ENCODE data around the gene KCNJ18.
"Not testable (repeated sequence)": the region's sequence is repeated elsewhere in the genome, so short reads cannot be mapped to it uniquely, and the experiment has no call there.

The KCNJ18 gene

DNA sequence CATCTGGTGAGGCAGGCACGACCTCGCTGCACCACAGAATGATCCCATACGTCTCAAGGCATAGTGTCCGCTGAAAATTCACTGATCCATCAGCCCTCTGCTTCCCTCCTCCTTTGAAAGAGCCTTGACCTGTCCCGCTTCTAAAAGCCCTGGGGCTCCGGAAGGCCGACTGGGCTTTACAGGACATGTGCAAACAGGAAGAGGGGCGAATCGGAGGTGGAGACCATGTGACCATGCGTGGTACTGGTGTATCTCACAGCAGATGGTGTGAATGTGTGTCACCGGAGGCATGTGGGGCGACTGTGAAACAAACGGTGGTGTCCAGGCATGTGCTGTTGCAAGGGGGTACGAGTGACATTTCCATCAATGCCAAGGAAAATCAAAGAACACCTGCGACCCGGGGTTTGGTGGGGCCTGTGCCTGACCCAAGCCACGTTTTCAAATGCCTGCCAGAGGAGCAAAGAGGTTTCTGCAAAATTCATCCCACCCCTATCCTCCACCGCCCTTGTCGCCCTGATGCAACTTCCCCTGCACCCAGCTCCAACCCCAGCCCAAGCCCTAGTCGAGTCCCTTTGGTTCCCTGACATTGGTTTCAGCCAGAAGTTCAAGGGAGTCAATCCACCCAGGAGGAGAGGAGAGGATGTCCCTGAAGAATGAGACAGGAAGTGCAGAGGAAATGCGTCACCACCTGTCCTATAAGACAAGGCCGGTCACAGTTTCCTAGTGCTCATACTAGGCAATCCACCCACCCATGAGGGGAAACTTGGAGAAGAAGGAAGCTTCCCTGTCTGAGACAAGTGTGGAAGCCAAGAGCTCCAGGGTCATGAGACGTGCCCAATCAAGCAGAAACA, 5.9 kb upstream of the KCNJ18 start:
- DNase-seq = no peak

DNA sequence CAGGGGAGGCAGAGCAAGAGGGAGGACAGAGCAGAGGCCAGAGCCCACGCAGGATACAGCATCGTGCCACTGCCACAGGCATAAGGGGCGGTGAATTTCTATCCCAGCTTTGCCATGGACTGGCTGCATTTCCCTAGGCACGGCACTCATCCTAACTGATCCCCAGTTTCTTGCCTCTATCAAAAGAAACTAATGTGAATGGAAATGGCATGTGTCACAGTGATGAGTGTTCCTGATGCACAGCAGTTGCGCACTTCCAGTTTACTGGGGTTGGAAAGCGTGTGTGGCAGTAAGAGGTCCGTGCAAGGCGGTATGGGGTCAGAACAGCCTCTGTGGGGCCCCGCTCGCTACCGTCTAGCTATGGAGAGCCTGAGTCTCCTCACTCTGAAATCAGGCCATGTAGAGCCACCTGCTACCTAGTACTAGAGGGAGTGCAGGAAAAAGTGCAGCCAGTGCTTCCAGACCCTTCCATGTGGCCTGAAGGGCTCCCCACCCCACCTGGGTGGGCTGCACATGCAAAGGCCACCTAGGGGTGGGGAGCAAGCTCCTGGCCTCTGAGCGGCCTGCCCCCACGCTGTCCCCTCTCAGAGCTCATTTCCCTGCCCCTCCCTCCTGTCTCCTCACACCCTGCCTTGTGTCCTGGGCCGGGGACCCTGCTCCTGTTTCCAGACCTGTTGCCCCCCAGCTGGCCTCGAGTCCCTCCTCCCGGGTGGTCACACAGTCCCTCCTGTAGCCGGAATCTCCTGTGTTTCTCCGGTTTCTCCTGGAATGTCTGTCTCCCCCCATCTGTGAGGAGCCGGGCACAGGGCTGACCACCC, 5.0 kb upstream of the KCNJ18 start:
- DNase-seq = no peak

DNA sequence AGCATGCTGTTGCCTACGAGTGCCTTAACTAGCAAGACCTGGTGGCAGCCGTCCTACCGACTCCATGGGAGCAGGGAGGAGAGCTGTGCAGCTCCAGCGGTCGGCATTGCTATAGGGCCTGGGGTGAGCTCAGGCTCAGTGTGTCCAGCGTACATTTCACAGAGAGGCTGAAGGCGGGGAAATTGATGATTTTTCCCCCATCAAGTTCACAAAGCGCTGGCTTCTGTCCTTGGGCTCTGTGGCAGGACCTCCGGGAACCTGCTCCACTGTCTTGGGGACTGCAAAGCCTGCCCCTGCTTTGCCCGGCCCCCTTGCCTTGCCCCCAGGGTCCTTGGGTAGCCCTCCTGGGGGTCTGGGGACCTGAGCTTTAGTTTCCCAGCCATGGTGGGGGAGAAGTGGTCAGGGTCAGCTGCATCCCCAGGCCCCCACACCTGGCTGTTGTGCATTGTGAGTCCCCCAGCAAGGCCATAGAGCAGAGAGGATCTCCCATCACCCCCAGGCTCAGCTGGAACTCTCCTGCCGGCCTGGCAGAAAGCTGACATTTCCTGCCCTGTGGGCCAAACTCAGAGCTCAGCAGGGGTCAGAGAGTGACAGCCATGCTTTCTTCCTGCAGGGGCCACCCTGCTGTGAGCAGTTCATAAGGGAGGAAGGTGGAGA, 3.9 kb upstream of the KCNJ18 start:
- DNase-seq = no peak

DNA sequence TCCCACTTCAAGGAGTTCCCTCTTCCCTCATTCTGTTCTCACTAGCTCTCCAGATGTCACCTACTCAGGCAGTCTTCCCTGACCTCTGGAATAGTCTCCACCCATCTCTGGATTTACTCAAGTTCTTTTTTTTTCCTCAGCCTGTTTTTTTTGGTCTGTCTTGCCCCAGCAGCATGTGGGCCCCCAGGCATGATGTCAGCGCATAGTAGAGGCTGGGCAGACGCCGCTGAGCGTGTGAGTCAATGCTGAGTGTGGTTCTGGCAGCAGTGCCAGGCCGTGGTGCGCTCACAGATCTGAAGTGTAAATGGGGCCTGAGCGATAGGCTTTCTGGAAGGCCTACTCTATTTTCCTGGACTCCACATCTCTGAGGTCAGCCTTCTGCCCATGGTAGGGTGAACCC, 2.7 kb upstream of the KCNJ18 start:
- peak in 2 of 14 donors; percentile 20 to 28 for DNase-seq

DNA sequence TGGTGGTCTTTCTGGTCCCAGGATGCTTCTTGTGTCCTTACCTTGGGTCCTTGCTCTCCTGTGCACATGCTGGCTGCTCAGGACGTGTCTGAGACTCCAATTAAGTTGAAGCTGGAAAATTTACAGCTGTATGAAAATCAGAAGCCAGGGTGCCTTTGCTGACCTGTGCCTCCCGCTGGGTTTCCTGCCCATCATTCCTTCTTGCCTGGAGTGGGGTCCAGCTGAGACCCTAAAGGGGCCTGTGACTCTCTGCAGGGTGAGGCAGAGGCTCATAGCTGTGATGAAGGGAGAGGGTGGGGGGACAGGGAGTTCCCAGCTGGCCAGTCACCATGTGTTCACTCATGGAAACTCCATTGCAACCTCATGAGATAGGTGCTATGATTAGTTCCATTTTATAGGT, 1.5 kb upstream of the KCNJ18 start:
- DNase-seq = not testable (repeated sequence)

DNA sequence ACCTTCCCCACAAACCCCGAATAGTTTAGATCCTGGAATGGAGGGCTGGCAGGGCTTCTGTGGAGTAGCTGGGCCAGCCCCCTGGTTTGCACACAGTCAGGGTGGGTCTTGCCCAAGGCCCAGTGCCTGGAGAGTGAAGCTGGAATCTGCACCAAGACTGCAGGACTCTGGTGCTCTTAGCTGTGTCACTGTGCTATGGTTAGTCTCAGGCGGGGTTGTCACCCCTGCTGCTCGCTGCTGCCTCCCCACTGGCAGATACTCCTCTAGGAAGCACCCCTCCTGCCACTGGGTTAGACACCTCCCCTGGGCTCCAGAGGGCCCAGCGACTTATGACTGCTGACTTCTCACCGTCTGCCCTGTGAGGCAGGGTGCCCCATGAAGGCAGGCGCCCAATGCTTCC, 842 bp upstream of the KCNJ18 start:
- DNase-seq = not testable (repeated sequence)

DNA sequence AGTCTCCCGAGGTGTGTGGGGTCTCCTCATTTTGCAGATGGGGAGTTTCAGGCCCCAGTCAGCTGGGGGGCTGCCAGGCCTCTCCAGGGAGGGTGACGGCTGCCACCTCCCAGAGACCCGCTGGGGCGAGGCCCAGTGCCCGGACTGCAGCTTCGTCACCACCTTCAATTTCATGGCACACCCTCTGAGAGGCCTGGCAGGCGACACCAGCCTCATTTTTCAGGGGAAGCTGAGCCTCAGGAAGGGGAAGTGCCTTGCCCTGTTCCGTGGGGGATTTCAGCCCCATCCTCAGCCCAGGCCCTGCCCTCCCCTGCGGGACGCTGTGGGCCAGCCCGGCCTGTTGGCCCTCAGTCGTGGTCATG, 362 bp downstream of the KCNJ18 start:
- not testable (repeated sequence) for DNase-seq

DNA sequence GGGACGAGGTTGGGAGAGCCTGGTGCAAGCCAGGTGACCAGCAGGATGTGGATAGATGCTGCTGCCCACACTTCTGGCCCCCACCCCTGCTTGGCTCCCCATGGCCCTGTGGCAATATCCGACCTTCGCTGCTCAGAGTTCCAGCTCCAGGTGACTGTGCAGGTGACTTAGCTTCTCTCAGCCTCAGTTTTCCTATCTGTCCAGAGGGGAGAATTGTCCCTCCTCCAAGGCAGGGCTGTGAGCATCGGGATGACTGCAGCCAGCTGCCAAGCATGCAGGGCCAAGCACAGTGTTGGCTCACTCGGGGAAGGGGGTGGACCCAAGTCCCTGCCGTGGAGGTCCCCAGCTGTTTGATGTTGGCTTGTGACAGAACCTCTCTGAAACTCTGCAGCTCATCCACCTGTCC, 1.1 kb downstream of the KCNJ18 start:
- not testable (repeated sequence) for DNase-seq

DNA sequence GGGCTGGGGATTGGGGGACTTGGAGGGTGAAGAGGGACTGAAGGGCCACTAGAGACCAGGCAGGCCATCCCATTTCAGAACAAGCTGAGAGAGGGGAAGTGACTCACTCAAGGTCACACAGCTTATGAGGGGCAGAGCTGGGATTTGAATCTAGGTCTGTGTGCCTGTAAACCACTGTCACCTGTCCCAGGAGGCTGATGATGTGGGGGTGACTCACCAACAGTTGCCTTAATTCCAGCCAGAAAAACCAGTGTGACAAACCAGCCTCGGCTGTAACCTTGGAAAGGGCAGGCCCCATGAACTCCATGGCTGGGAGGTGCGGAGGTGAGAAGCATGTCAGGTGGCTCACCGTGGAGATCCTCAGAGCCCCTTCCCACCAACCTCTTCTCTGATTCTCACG, 1.6 kb downstream of the KCNJ18 start:
- not testable (repeated sequence) for DNase-seq

DNA sequence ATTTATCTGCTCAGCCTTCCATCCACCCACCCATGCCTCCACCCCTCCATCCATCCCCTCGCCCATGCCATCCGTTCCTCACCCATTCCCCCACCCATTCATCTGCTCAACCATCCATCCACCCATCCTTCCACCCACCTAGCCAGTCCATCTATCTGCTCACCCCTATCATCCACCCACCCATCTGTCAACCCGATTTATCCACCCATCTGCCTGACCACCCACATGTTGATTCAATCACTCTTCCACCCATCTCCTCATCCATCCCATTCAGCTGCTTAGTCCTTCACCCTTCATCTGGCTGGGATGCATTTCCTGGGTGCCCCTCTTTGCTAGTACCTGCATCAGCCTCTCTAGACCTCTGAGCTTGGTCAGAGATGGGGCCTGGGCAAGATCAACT, 3.9 kb downstream of the KCNJ18 start:
- DNase-seq = not testable (repeated sequence)

DNA sequence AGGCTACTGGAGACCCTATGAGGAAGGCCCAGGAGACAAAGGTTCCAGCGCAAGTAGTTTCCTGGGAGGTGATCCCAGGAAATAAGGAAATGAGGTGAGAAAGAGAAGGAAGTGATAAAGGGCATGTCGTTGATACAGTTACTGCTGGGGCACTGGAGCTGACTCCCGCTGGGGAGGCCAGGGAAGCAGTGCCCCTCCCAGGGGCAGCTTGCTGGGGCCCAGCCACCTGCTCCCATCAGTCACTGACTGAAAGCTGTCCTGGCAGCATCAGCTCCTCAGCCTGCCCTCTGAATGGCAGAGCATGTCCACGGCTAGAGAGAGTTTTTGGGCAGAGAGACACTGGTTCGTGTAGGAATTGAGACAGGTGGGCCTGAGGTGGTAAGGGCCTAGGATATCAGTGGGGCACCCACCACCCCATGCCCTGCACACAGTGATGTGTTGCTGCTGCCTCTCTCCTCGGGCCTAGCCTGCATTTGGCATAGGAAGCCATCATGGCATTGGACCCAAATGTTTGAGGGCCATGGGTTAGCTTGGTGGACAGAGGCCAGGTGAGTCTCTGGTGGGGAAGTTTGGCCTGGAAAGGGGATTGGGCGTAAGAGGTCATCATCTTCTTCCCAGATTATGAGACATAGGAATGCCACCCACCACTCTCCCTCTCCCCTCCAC, 4.7 kb downstream of the KCNJ18 start:
- DNase-seq = not testable (repeated sequence)

DNA sequence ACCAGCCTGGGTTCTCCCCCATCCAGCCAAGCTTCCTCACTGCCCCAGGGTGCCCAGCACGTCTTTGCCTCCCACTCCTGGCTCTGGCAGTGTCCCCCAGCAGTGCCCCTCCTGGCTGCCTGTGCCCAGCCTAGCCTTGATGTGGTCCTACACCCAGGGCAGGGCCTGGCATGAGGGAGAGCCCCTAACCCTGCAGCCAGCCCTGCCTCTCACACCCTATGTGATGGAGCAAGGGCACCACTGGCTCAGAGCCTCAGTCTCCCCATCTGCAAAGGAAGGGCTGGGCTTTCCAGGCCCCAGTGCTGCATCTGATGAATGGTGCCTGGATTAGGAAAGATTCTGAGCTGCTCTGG, 5.2 kb downstream of the KCNJ18 start:
- DNase-seq = not testable (repeated sequence)

DNA sequence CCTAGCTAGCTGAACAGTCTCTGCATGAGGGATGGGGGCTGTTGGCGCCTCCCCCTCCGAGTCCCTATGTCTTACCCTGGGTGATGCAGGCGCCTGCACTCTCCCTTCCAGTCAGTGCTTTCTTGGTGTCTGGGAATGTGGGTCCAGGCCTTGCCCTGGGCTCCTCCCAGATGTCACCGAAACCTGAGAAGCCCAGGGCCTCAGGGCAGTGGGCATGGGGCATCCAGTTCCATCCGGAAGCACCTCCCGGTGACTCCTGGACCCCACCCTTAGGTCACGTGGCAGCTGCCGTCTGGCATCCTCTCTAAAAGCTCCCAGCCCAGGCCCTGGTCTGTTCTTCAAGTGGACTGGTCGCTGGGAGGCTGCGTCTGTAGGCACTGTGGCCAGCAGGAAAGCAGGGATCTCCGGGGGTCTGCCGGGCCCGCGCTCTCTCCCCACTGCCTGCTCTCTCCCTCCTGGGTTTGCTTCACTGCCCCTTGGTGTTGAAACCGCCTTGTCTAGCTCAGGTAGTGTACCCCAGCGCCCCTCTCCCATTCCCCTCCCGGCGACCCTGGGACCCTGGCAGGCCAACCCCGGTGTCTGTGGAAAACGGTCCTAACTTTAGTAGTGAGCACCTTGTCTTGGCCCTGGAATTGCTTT, 6.2 kb downstream of the KCNJ18 start:
- DNase-seq = not testable (repeated sequence)

DNA sequence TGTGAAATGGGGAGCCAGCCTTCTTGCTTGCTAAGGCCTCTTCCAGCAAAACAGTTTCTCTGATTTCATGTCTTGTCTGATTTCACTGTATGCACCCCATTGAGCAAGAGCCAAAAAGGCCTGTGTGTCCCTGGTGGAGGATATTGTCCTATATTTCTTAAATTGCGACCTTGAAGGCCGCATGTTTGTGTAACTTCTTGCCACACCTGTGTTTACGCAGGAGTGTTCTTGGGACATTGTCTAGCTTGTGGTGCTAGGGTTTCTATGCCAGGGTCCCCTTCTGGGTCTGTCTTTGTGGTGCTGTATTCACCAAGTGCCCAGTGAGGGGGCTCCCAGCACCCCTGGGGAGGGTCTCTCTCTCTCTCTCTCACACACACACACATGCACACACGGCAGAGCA, 6.8 kb downstream of the KCNJ18 start:
- not testable (repeated sequence) for DNase-seq

DNA sequence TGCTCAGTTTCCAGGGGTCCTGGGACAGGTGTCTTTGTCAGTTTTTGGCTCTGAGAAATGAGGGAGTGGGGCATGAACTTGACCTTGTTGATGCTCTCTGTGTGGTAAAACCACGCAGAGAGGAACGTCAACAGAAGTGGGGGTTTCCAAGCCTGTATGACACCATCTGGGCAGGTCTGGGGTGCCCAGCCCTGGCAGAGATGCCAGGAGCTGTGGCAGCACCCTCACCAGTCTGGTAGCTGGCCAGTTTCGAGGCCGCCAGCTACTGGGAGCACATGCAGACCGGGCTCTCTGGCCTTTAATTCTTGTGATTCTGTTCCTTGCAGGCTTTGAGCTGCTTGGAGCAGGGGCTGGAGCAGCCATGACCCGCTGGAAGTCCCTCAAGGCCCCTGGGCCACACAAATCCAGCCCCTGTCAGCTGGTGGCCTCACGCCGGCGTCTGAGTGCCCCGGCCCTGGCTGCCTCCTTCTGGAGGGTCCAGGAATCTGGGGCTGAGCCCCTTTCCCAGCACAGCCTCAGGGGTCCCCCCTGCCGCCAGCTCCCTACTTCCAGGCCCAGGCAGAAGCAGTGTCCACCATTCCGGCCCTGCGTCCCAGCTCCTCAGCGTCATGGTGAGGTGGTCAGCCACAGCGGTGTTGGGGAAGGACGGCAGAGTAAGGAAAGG, 7.4 kb downstream of the KCNJ18 start:
- not testable (repeated sequence) for DNase-seq

DNA sequence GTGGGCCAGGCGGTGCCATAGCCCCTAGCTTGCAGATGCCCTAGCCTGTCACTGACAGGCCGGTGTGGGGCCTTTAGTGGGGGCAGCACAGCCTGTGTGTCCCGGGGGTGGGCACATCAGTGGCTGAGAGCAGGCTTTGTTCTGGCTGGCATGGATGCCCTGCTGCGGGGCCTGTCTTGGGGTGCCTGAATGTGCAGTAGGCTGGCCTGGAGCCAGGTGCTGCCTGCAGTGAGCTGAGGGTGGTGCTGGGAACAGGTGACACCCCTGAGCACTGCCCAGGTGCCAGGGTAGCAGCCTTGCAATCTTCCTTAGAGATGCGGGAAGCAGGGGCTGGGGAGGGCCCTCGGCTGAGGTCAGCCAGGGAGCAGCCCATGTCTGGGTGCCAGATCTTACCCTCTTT, 8.8 kb downstream of the KCNJ18 start:
- DNase-seq = not testable (repeated sequence)

DNA sequence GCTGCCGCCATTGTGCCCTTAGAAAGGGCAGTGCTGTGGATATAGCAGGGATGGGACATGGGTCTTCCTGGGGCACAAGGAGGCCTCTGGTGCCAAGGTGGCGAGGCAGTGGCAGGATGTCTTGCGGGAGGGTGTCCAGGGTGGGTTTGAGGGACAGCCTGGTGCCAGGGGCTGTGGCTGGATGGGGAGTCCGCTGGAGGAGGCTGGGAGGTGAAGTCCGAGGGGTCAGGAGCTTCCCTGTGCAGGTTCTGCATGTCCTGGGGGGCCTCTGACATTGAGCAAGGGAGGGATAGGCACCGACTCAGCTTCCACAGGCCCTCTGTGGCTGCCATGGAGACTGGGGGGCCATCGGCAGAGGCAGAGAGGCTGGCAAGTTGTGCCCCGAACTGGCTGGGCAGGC, 9.7 kb downstream of the KCNJ18 start:
- not testable (repeated sequence) for DNase-seq

DNA sequence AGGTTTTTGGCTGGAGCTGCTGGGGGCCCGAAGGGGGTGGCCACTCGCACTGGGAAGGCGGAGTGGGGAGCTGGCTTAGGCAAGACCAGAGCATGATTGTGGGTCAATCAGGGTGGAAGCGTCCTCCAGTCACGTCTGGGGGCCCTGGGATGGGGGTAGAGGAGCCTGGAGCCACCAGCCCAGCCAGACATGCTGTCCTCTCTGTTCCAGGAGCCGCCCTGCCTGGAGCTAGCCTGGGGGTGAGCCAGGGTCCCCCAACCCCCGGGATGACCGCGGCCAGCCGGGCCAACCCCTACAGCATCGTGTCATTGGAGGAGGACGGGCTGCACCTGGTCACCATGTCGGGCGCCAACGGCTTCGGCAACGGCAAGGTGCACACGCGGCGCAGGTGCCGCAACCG, 10.2 kb downstream of the KCNJ18 start:
- not testable (repeated sequence) for DNase-seq

DNA sequence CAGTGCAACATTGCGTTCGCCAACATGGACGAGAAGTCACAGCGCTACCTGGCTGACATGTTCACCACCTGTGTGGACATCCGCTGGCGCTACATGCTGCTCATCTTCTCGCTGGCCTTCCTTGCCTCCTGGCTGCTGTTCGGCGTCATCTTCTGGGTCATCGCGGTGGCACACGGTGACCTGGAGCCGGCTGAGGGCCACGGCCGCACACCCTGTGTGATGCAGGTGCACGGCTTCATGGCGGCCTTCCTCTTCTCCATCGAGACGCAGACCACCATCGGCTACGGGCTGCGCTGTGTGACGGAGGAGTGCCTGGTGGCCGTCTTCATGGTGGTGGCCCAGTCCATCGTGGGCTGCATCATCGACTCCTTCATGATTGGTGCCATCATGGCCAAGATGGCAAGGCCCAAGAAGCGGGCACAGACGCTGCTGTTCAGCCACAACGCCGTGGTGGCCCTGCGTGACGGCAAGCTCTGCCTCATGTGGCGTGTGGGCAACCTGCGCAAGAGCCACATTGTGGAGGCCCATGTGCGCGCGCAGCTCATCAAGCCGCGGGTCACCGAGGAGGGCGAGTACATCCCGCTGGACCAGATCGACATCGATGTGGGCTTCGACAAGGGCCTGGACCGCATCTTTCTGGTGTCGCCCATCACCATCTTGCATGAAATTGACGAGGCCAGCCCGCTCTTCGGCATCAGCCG, 10.8 kb downstream of the KCNJ18 start:
- not testable (repeated sequence) for DNase-seq
